GM18499 (cell line): ENCODE results near the gene KCNH1.
"Not testable (repeated sequence)": the region's sequence is repeated elsewhere in the genome, so short reads cannot be mapped to it uniquely, and the experiment has no call there.

Experiments
- ATAC-seq: cut with Tn5 transposase; IDR thresholded peaks from one replicate; pipeline ENCODE4 v1.9.1; 2021; ENCODE audit warnings: moderate number of reproducible peaks; ENCODE audit not compliant: insufficient read depth, unreplicated experiment

The KCNH1 gene

DNA sequence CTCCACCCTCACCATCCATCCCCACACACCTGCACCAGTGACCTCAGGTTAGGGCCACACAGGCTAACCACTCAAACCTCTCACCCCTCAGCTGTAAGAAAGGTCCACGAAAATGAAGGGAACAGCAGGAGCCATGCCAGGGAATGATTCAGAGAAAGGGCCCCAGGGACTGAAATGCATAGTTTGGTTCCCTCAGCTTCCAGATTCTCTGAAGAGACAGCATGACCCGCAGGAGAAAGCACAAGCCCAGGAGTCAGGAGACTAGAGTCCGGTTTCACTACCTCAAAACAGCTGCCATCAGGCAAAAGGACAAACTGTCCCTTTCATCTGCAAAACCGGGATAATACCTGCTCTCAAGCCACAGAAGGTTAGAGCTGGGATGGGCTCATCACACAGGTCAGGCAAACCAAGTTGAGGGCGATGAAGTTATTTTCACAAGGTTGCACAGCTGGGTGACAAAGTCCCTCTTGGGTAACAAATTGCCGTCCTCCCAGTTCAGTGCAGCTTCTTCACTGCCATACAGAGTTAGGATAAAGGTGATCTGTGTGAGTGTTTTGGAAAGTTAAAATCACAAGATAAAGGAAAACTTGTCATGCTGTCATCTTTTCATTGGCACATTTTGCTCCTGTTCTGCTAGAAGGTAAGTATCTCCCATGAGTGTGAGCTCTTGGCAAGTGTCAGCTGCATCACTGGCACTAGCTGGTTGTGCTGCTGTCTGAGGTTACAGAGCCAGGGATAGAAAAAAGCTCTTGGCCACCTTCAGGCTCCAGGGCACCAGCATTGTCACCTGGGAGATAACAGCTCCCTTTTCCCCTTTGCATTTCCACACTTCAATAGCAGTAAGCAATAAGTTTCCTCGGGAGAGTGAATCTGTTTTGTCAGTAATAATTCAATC lies 120.4 kb downstream of the KCNH1 start:
- no peak for ATAC-seq

DNA sequence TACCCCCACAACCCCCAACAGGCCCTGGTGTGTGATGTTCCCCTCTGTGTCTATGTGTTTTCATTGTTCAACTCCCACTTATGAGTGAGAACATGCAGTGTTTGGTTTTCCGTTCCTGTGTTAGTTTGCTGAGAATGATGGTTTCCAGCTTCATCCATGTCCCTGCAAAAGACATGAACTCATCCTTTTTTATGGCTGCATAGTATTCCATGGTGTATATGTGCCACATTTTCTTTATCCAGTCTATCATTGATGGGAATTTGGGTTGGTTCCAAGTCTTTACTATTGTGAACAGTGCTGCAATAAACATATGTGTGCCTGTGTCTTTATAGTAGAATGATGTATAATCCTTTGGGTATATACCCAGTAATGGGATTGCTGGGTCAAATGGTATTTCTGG lies 122.8 kb downstream of the KCNH1 start:
- ATAC-seq, result not testable (repeated sequence)

DNA sequence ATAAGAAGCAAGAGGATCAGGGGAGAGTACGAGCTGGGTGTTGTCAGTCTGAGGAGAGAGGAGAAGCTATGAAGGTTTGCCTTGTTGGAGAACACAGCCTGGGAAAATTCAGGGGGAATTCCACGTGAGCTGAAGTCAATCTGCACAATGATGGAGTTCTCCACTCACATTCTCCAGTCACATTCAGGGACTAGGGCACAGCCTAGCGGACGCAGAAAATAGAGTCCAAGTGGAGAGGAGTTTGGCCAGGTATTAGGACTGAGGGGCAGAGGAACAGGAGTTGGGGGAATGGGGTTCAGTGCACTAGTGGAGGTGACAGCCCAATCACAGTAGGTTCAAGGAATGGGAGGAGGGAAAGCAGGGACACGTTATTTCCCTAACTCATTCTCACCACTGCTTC lies 124.0 kb downstream of the KCNH1 start:
- ATAC-seq, result no peak

DNA sequence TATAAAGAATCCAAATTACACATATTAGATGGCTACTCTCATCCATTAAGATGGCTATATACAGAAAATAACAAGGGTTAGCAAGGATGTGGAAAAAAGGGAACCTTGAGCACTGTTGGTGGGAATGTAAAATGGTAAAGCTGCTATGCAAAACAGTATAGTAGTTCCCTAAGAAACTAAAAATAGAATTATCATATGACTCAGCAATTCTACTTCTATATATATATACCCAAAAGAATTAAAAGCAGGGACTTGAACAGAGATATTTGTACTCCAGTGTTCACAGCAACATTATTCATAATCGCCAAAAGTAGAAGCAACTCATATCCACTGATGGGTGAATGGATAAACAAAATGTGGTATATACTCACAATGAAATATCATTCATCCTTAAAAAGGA lies 126.1 kb downstream of the KCNH1 start:
- ATAC-seq, result no peak

DNA sequence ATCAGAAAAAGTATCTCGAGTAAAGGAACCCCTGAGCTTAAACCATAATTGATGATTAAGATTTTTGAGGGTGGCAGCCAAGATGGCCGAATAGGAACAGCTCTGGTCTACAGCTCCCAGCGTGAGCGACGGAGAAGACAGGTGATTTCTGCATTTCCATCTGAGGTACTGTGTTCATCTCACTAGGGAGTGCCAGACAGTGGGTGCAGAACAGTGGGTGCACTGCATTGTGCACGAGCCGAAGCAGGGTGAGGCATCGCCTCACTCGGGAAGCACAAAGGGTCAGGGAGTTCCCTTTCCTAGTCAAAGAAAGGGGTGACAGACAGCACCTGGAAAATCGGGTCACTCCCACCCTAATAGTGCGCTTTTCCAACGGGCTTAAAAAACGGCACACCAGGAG lies 138.0 kb downstream of the KCNH1 start:
- not testable (repeated sequence) for ATAC-seq

DNA sequence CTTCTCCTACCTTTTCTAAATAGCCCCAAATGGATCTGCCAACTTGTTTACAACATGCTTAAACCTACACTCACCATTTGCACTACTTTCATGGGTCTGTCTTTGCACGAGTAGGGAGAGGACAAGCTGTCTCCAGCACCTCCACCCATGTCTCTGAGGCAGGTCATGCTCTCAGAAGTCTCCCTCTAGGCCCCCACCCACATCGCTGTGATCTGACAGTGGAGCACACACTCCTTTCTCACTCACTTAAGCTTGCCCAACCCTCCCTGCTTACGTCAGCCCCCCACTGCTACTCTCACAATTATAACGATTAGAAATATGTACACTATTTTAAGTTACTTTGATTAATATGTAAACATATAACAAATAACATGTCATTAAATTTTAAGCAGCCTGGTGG lies 141.1 kb downstream of the KCNH1 start:
- no peak for ATAC-seq

DNA sequence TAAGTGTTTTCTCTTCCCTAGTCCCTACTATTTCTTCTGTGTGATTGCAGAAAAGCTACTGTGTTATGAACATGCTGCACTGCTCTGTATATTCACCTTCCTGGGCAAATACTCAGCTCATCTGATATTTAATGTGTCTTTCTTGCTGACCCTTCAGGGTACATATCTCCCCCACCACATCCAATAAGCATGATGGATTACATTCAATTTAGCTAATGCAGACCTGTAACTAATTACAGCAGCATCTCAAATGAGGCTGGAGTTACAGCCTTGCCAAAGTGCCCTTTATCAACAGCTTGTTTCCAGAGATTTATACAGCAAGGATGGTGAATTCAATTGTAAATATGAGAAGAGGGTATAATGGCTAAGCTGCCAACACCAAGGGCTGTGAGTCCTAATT lies 144.0 kb downstream of the KCNH1 start:
- ATAC-seq, result no peak

DNA sequence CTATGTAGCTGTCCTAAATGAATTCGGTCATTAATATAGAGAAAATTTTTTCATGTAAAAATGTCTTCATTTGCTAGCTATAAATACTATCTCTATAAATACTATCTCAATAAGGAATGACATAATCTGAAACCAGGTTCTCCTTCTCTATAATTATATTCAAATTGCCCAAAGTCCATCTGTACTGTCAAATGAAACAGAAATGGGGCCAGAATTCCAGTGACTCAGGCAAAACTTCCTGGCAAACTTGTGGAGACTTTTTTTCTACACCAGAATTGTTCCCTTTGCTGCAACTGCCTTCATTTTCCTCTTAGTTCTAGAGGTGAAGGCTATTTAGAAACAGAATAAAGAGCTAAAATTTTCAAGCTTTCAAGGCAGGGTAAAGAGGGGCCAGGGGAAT lies 152.5 kb downstream of the KCNH1 start:
- no peak for ATAC-seq

DNA sequence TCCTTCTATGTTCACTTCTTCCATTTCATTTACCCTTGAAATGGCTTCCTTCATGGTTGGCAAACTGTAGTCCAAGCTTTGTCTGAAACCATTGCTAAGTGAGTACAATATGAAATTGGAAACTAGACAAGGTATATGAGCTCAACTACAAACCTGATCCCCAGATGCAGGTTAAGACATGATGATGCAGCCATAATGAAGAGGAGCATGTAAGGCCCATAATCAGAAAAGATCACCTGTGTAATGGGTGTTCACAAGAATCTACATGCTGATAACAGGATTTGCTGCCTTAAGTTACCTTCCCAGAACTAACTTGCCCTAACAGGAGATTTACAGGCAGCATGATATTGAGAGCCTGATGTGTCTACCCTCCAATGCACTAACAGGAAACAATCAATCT lies 153.9 kb downstream of the KCNH1 start:
- no peak for ATAC-seq

DNA sequence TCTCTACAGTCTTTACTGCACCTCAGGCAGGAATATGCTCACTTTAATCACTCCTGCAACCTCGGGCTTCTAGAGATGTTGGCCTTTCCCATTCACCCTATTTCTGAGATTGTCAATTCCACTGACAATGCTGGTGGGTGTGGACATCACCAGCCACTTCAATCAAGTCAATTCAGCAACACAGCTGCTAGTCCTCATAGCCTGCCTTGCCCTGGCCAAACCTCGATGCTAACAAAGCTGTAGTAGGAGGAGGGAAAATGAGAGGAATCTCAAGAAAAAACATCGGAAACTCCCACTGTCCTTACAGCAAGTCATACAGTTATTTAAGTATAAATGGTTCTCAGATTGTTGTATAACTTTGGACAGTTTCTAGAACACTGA lies 155.0 kb downstream of the KCNH1 start:
- no peak for ATAC-seq

DNA sequence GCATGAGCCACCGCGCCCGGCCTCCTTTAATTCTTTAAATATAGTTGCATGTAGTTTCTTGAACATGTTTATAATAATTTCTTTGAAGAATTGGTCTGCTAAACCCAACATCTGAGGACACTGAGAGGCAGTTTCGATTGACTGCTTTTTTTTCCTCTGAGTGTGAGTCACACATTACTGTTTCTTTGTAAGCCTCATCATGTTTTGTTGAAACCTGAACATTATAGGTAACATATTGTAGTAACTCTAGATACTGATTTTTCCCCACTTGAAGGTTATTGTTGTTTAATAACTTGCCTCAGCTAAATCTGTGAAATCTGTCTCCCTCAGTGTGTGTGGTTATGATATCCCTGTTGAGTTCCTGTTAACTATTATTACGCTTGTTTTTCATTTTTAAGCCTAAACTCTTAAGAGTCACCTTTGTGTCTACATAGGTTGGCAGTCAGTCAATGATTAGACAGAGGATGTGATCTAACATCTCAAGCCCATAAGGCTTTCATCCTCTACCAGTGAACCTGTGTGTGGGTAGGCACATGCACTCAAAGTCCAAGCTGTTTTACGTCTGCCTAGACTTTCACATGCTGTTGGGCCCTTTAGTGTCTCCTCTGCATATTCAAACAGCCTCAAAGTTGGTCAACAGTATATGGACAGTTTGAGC lies 155.5 kb downstream of the KCNH1 start:
- ATAC-seq, result no peak

DNA sequence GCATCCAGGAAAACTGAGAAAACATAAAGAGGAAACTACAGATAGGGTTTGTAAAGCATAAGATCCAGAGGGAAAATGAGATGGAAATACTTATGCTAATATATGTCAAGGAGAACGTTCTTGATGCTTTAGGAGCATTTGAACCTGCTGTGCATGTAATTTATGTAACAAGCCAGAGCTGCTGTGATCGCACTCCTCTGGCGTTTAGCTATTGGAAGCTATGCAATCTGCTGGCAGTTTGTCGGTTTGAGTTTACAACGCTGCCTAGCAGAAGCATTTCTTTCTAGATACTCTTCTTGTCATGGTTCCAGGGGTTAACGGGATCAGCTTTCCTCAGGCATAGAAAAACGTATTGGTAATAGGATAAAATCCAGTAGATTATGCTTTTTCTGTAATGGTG lies 182.7 kb downstream of the KCNH1 start:
- no peak for ATAC-seq

DNA sequence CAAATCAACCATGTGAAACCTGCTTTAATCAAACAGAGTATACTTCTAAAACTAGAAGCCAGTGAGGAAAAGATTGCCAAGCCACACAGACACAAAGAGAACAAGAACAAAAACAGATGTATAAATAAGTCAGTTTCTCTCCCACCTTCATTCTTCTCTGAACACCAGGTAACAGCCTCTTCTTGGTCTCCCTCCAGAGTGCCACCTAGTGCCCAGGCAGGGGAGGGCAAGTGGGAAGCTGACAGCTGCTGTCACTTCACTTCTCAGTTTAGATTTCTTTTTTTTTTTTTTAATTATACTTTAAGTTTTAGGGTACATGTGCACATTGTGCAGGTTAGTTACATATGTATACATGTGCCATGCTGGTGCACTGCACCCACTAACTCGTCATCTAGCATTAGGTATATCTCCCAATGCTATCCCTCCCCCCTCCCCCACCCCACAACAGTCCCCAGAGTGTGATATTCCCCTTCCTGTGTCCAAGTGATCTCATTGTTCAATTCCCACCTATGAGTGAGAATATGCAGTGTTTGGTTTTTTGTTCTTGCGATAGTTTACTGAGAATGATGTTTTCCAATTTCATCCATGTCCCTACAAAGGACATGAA lies 183.9 kb downstream of the KCNH1 start:
- not testable (repeated sequence) for ATAC-seq

DNA sequence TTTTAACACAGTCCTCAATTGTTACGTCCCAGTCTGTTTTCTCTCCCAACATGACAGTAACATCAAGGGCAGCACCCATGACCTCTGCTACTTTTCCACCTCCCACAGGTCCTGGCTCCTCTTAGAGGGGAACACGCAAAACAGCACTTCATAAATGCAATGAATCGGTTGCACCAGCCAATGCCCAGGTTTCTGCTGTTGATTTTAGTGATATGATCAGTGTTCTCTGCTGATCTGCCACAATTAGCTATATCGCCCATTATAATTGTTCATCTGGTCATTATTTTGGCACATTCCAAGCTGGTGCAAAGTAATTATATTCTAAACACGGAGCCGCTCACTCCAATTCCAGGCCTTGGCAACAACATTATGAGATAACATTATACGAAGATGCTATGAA lies 184.5 kb downstream of the KCNH1 start:
- no peak for ATAC-seq

DNA sequence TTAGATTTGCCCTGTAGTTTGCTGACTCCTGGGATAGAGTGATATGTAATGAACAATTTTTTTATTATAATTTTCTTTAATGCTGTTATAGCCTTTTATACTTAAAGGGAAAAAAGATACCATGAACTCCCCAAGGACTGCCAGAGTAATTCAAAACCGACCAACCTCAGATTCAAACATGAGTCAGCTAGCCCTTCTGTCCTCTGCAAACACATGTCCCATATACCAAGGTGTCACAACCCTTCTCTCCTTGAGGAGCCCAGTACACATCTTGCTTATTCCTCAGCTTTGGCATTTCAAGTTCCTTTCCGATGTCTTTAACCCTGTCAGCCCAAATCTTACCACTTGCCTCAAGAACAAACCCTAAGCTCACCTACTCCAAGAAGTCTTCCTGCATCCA lies 184.9 kb downstream of the KCNH1 start:
- no peak for ATAC-seq

DNA sequence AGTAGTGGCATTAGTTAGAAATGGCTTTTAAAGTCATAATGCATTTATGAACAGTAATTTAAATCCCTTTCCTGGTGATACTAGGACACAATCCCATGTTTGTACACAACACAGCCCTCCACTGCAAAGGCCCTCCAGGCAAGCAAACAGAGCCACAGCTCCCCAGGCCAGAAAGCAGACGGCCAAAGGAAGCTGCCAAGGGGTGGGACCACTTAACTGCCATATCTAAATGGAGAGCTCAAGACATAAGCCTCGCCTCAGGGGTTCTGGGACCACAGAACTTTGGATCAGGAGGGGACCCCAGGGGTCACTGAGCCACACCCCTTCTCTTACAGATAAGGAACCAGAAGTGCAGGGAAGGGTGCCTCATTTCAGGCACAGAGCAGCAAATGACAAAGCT lies 189.7 kb downstream of the KCNH1 start:
- ATAC-seq, result no peak

DNA sequence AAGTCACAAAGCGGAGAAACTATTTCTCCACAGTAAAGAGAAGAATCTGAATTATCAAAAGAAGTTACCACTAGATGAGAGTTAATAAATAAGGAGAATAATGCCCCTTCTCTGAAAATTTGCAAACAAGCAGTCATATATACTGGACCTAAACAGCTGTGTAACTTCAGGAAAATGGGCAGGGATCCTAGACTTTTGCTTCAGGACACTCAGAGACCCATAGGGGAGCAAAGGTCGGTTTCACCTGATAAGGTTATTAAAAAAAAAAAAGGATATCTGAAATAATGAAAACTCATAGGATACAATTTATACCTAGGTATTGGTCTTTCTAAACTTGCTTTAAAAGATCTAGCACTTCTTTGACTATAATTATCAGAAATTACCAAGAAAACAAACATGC lies 191.4 kb downstream of the KCNH1 start:
- ATAC-seq, result no peak

DNA sequence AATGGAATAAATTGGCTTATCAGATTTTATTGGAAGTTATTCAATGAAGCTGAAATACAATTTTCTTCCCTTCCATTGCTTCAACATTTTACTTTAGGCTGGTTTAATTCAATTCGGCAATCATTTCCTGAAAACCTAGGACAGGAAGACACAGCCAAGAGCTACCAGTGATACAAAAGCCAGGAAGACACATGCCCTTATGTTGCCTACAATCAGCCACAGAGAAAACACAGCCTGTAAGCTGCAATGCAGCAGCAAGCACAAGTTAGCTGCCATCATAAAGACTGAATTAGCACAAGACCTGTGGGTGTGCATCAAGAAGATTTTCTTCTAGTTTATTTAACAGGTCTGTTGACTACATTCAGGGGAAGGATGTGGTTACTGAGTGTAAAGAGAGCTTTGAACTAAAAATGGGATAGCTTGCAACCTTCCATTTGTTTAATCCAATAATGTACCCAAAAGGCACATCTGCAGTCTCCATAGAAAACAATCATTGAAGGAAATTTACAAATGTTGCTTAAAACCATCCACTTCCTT lies 193.8 kb downstream of the KCNH1 start:
- ATAC-seq, result no peak

DNA sequence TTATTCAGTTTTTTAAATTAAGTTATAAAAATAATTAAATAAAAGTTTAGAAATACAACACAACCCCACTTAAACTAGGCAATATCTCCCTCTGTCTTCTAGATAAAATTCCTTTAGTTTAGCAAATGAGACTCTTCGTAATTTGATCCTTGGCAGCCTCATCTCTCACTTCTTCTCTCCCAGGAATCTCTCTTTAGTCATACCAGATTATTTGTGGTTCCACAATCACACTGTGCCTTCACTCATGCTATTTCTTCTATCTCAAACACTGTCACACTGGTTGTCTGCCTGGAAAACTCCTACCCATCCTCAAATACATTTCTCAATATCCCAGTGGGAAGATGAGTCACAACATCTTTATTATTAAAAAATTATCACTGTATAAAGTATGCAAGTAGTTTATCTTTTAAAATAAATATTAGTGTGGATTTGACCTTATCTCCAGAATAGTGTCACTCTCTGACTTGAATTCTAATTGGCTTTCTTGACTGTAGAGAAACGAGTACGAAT lies 195.5 kb downstream of the KCNH1 start:
- no peak for ATAC-seq

DNA sequence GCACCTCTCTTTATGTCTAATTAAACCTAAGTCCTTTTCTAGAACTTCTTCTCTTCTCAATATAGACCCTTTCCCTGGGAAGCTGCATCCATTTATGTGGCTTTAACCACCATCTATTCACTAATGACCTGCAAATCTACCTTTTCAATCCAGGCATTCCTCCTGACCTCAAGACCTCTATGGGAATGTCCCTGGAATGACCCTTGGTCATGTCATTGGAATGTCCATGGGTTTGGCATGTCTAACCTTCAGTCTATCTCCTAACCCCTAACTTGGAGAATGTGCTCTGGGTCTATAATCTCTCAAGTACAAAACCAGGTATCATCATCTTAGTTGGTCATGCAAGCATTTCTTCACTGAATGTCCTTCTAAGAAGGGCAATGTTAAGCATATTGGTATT lies 196.1 kb downstream of the KCNH1 start:
- ATAC-seq, result no peak

DNA sequence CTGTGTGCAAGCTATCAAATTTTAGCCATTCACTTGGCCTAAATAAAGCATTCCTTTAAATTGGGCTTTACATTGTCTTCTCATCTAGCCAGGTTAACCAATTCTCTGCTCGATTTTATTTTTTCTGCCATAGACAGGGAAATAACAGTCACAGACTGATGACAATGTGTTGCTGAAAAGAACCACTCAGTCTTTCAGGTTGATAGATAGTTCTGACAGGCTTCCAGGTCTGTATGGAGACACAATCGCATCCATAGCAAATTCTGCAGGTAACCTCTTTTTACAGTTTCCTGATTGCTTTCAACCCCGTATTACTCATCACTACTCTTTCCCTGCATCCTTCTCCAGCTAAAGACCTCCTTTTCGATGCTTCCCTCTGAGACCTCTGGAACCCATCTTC lies 198.0 kb downstream of the KCNH1 start:
- no peak for ATAC-seq
